GM19455 (cell line): Measurements from ENCODE around the gene POGLUT2.
A peak's percentile ranks its signal among the peaks of the same experiment; 100 is the strongest.

ENCODE experiments used
- ATAC-seq: cut with Tn5 transposase; IDR thresholded peaks from one replicate; pipeline ENCODE4 v1.9.1; 2021; ENCODE audit not compliant: unreplicated experiment

POGLUT2 gene

DNA sequence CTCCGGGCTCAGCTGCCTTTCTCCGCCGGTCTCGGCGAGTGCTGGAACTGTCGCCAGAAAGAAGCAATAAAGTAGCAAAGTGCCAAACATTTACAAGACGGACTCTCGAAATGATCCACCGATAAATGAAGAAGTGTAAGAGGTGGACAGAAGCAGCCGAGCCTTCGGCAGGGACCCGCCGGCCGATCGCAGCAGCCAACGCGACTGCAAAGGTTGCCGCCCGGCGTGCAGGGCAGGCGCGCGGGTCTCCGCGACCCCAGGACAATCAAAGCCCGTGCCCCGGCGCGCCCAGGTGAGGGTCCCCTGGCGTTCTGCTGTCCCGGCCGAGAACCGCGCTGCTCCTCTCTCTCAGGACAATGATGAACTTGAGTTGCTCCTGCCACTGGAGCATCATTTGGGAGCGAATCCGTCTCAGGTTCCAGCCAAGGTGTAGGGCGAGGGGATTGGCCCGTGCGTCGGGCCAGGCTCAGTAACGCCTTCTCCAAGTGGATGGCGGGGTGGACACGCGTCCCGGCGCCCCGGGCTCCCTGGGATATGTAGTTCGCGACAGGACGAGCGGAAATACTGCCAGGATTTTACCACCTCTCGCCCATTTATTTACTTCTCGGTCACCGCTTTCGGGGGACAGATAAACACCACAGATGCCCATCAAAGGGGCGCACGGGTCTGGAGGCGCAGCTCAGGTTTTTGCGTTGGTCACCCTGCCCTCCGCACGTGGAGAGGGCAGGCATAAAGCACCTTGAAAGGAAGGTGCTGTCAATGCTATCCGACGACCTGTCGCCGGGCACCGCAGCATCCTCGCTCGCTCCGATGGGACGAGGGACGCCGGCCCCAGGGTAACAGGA lies at the start of gene POGLUT2, which contains the start of gene BIVM:
POGLUT2 (minus strand) TSS at position 396 of the 845 bp plus-strand sequence; CDS start at position 90, 306 bp downstream.
BIVM (plus strand) TSS at position 539 of the 845 bp plus-strand sequence. CDS start 8,149 bp downstream, outside the sequence.
- ATAC-seq = peak; percentile 75

- no peak for ATAC-seq
Observed at GRCh38 chr13:102847272-102848234, 48.8 kb upstream of the POGLUT2 start.

- ATAC-seq = peak; percentile 41
Observed at GRCh38 chr13:102846261-102847015, 47.7 kb upstream of the POGLUT2 start.

DNA sequence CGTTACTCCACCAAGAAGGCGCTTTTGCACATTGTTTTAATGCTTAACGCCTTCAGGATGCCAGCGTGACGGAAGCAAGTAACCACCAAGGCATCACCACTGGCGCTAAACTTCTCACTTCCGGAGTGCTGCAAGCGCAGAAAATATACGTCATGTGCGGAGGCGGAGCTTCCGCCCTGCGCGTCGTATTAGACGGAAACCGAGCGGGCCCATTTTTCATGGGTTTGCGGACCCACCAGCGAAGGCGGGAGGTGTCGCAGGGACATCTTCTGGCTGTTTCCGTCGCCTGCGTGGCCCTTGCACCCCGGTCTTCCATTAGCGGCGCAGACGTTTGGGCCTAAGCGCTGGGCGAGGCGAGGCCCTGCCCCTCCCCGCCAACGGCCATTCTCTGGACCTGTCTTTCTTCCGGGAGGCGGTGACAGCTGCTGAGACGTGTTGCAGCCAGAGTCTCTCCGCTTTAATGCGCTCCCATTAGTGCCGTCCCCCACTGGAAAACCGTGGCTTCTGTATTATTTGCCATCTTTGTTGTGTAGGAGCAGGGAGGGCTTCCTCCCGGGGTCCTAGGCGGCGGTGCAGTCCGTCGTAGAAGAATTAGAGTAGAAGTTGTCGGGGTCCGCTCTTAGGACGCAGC lies 47.0 kb upstream of the POGLUT2 start, which contains the start of gene ERCC5:
ERCC5 (plus strand) TSS at position 403 of the 631 bp plus-strand sequence. CDS start 235 bp downstream, outside the sequence.
- ATAC-seq = peak; percentile 82

GRCh38 chr13:102845289-102845629 lies 46.5 kb upstream of the POGLUT2 start:
- peak; percentile 23 for ATAC-seq

- ATAC-seq = no peak
Observed at GRCh38 chr13:102839462-102839861, 40.7 kb upstream of the POGLUT2 start.

DNA sequence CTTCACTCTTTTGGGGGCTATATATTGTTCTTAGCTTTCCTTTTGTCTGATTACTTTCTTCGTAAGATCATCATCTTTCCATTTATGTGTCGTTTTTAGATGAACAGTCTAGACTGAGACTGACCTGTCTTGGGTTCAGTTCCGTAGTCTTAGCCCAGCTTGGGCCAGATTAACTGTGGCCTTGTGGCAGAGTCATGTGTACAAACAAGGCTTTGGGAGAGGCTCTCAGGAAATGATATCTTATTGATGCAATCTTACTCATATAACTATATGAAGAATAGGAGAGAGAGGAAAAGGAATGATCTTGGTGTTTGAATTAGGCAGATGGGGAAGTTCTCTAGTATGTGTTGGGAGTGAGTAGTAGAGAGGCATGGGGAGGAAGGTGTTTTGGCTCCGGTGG lies 40.2 kb upstream of the POGLUT2 start:
- ATAC-seq = no peak

DNA sequence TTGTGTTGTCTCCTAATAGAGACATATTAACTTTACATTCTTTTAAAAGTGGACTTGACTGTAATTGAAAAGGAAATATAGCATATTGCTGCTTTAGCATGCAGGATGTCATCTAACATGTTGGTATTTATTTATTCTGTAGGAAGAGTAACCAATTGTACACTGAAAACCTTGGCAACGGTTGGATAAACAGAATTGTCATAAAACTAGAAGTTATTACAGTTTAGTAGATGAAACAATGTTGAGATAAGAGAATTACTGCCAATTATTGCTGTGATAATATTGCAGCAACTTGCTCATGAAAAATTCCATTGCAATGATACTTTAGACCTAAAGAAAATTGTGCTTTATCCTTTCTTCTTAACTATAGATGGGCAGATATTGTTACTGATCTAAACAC lies 39.5 kb upstream of the POGLUT2 start:
- ATAC-seq = no peak

DNA sequence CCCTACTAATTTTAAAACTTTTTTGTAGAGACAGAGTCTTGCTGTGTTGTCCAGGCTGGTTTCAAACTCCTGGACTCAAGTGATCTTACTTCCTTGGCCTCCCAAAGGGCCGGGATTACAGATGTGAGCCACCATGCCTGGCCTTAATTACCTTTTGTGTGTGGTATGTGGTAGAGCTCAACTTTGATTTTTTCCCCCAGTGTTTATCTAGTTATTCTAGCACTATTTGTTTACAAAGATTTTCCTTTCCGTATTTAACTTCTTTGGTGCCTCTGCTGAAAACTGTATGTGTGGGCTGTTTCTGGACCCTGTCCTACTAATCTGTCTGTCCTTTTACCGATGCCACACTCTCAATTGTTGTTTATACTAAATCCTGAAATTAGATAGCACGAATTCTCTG lies 37.7 kb upstream of the POGLUT2 start:
- no peak for ATAC-seq

DNA sequence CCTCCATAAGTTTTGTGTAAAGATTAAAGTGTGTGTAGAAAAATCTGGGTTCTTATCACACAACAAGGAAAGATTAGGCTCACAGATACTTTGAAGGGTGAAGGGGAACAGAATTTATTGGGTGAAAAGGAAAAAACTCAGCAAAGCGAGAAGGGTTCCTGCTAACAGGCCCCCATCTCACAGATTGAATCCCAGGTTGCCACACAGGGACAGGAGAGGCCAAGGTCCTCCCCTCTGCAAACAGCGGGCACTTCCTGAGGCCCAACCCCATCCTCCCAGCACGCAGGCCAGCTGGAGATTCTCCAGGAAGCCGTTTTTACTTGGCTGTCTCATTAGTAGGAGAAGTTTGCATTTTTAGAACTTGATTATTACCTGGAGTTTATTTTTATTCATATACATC lies 31.9 kb upstream of the POGLUT2 start:
- no peak for ATAC-seq

- no peak for ATAC-seq
Observed at GRCh38 chr13:102825921-102826706, 27.3 kb upstream of the POGLUT2 start.

DNA sequence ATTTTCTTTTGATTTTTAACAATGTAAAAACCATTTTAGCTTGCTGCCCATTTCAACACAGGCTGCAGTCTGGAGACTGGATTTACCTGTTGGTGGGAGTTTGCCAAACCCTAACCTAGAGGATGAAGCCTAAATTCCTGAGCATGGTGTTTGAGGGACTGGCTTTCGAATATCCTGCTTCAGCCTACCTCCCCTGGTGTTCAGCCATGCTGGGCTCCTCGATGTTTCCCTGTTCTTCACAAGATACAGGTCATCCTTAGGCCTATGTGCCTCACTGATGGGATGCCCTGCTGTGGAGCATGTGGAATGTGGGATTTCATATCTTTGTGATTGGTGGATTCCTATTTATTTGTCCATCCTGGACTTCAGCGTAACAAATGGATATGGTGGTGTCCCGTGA lies 26.6 kb upstream of the POGLUT2 start:
- no peak for ATAC-seq

GRCh38 chr13:102817907-102818306 lies 19.1 kb upstream of the POGLUT2 start:
- no peak for ATAC-seq

GRCh38 chr13:102817241-102817640 lies 18.5 kb upstream of the POGLUT2 start:
- ATAC-seq = no peak

DNA sequence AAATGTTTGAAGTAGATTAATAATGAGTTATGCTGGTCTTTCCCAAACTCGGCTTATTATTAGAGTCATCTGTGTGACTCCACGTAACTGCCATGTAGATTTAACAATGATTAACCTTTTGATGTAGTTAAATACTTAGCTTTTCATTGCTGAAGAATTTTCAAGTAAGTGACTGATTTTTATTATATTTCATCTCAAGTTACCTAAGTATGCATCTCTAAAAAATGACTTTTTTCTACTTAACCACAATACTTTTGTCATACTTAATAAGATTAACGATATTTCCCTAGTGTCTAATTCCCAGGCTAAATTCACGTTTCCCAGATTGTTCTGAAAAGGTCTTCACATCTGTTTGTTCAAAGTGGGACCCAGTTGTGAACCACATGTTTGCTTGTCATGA lies 17.9 kb upstream of the POGLUT2 start:
- no peak for ATAC-seq

DNA sequence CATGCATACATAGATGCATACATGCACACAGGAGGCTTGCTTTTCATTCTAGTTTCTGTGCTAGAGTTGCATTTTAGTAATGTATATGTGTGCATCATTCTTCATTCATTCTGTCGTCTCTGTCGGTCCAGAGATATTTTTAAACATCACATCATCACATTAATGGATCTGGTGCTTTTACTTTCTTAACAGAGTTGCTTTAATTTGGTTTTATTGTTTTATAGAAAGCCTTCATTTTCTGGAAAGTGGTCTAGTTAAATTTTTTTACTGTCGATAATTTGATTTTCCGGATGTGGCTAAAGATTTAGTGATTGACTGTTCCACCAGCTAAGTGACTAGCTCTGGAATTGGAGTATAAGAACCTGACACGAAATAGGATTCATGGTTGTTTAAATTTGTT lies 17.0 kb upstream of the POGLUT2 start:
- ATAC-seq = no peak

DNA sequence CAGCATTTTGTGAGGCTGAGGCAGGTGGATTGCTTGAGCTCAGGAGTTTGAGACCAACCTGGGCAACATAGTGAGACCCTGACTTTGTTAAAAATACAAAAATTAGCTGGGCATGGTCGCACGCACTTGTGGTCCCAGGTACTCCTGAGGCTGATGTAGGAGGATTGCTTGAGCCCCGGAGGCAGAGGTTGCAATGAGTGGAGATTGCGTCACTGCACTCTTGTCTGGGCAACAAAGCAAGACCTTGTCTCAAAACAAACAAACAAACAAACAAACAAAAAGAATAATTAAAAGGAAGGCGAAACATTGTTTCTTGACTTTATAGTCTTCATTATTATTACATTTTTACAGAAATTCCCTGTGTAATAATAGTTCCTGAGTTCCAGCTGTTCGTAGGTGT lies 16.0 kb upstream of the POGLUT2 start:
- ATAC-seq = no peak

GRCh38 chr13:102814025-102814607 lies 15.3 kb upstream of the POGLUT2 start:
- no peak for ATAC-seq

DNA sequence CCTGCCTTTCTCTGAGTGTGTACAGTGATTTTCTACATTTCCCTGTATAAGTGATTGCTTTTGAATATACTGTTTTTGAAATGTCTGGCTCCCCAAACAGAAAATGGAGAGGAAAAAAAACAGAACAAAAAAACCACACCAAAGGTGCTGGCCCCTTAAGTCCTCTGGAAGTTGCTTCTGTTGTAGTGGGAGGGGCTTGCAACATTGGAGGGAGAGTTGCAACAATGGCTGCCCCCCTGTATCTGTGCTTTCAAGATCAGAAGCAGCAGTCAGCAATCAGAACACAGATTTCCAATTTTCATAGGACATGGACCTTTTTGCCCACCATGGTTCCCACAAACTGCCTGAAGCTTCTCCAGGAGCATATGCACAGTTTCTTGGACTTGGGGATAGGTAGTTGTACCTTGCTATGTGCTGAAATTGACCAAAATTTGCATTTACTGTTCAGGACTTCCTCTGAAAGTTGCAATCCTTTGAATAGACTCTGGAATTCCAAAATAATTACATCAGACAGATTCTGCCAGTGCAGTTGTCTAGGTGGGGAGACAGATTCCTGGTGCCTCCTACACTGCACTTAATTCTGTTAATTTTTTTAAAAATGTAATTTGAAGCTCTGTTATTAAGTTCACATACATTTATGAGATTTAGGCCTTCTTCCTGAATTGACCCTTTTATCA lies 14.0 kb upstream of the POGLUT2 start:
- ATAC-seq = no peak
